Erythroblast (primary cell): ENCODE data around the gene RPS6KA2.

Source experiments
- GATA1 ChIP-seq: IDR thresholded peaks from 2 replicates; pipeline ENCODE4 v1.6.1; 2011; ENCODE audit warnings: low read depth, mild to moderate bottlenecking, control low read depth, low read length, moderate library complexity
- POLR2A ChIP-seq: IDR thresholded peaks from 2 replicates; pipeline ENCODE4 v1.6.1; 2011; ENCODE audit warnings: mild to moderate bottlenecking, low read length

DNA sequence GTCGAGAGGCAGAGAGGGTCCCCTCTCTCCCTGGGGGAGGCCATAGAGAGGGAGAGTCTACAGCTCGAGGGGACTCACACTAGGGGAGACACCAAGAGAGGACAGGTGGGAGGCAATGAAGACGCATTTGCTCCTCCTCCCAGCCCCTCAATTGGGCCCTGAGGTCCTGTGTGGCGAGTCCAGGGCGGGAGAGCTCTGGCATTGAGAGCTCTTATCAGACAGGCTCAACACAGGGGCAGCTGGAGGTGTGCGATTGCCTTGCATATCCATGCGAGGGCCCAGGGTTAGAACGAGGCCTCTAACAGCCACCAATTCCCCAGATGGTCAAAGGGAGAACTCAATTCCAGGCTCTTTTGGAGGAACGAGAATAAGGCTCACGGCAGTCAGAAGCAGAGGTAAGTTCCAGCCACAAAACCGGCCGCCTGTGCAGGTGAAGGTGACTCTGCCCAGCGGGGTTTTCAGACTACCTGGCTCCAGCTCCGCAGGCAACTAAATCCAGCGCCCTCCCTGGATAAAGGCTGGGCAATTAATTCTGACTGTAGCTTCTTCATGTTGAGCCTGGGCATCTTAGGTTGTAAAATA lies 150.3 kb downstream of the RPS6KA2 start:
- TF ChIP-seq POLR2A = no peak
- TF ChIP-seq GATA1 = no peak
